ENCODE data around the gene EYA4.

- no peak for TF ChIP-seq EZH2 (IDR thresholded peaks at IDR 0.05)
- no peak for TF ChIP-seq POLR2AphosphoS5 (IDR thresholded peaks at IDR 0.05; ENCODE audit: borderline replicate concordance, low read depth, low read length)
Observed at GRCh38 chr6:133396233-133396983, 155.3 kb downstream of the EYA4 start.

Data from SK-N-MC (cell line).